ENCODE measurements around the gene ERFL.

Gene ERFL

DNA sequence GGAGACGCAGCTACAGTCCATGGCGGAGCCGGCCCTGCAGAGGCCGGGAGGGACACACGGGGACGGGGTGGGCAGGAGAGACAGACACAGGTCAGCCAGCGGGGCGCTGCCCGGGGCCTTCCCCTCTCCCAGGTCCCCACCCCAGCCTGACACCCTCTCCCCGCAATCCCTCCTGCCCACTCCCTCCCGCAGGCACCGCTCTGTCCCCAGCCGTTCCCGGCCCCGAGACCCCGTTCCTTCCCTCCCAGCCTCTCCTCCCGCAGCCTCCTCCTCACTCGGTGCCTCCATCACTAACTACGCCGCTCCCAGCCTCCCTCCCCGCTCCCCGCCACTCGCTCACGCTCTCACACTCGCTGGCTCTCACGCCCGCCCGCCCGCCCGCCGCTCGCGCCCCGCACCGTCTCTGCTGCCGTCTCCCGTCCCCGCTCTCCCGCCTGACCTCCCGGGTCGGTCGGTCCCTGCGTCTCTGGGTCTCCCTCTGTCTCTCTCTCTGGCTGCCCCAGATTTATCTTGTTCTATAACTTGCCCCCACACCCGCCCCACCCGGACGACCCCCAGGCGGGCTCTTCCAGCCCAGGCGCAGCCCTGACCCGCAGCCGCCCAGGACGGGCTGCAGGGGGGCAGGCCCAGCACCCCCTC, 15.2 kb downstream of the ERFL start:
- no peak for DNase-seq

DNA sequence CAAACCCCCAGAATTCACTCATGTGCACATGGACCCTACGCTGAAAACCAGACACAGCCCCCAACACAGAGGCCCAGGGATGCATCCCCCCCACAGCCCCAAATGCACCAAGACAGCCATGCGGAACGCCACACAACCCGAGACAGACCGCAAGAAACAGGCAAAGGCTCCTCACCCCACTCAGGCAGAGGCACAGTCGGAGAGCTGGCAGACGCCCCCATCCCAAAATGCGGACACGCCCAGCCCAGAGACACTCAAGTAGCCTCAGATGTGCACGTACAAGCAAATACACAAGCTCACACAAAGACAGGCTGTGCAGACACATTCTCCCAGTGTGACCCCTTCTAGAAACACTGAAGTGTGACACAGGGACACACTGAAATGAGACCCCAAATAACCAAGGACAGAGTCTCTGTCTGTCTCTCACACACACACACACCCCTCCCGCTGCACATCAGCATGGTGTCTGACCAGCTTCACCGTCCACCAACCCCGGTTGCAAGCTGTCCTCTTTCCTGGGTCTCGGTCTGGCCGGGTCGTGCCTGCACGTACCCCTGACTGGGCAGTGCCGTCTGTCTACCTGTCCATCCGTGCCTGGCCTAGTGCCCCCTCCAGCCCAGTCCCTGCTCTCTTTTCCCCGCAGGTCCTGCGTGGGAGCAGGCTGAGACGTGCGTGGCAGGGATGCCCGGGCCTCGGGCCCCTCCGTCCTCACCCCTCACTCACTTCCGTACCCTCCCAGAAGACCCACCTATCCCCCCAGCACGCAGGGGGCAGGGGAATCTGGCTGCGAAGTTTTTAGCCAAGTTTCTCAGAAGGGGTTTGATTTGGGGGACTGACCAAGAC, 16.1 kb downstream of the ERFL start:
- DNase-seq: no peak

DNA sequence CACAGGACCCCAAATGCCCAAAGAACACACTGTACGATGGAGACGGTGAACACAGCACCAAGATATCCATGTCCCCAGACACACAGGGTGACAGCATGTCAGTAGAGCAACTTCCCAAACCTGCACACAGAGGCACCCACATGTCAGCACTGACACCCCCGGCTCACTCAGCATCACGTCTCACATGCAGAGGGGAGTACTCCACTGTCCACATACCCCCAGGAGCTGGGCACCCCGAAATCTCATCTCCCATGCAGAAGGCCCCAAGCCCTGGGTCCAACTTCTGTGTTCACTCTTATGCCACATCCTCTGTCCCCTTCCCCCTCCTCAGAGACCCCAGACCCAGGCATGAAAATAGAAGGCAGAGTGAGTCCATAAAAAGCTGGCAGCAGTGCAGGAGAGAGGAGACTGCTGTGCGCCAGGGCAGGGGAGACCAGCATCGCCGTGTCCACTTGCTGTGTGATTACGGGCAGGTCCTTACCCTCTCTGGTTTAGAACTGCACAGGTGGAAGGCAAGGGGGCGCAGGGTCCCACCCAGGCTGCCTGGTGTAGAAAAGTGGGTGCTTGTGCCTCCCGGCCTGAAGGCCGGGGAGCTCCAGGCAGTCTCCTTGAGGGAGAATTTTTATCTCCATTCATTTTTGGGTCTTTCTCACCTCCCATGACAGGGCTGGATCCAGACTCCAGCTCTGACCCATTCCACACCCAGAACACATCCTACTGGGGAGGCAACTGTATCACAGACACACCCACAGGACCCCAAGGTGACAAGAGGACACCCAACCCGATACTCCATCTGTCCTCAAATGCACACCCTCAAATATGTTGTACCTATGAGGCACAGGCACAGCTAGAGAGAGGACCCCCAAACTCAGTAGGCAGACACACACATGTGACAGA, 17.0 kb downstream of the ERFL start:
- DNase-seq: no peak

GRCh38 chr19:41910240-41910991, 17.8 kb downstream of the ERFL start:
- DNase-seq: no peak

DNA sequence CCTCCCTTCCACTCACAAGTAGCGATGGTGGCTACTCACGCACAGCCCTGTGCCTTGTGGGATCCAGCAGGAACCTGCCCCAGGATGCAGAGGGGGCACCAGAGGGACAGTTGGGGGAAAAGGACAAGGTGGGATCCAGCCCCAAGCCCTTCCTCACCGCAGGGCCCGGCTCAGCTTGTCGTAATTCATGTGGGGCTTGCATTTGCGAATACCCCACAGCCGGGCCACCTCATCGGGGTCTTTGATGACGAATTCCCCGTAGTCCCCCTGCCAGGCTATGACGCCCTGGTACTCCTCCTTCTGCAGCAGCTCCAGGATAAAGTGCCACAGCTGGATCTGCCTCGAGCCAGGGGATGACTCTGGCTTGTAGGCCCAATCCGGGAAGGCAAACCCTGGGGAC, 18.5 kb downstream of the ERFL start:
- no peak for DNase-seq

DNA sequence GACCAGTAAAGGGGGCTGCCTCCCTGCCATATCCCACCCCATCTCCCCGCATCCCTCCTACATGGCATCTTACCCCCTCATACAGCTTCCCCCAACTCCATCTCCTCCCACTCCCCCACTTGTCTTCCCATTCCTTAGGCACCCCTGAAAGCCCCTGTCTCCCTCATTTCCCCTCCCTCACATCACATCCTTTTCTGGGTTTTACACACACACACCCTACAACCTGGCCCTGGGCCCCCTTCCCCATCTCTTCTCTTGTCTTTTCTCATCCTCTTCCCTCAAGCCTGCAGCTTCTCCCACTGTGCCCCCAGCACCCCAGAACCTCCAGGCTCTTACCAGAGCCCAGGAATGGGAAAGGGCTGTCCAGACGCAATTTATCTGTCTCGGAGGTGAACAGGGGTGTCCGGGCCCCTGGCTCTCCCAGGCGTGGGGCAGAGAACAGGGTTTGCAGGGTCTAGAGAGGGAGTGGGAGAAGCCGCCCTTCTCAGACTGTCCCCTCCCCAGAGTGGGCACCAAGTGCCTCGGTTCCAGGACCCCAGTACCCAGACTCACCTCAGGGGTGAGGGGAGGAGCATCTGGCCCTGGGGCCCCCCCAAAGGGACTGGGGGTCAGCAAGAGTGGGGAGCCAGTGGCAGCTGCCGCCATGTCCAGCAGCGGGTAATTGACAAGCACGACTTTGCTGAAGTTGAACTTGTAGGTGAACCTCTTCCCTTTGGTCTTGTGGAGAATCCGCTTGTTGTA, 19.4 kb downstream of the ERFL start:
- no peak for DNase-seq

DNA sequence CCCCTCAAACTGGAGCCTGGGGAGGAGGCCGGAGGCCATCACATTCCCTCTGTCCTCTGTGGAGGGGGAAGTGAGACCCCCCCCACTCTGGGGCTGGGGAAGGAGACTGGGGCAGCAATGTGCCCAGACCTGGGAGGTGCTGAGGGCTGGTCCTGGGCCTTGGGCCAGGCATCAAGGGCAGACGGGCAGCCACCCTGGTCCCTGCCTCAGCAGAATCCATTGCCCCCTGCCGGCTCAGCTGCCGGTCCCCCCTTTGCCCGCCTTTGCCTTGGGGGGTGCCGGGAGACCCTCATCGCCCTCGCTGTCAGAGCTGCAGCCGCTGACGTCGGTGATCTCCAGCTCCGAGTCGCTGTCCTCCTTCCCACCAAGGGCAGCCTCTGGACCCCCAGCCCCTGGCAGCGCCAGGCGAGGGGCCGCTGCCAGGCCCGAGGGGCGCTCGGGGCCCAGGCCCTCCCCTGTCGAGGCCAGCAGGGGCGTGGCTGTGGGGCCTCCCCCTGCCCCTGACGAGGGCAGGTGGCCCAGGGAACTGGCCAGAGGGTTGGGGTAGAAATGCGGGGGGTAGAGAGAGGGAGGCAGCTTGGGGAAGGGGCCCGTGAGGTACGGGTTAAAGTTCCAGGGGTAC, 20.1 kb downstream of the ERFL start:
- DNase-seq: no peak

GRCh38 chr19:41906916-41907680, 21.2 kb downstream of the ERFL start:
- DNase-seq: no peak

DNA sequence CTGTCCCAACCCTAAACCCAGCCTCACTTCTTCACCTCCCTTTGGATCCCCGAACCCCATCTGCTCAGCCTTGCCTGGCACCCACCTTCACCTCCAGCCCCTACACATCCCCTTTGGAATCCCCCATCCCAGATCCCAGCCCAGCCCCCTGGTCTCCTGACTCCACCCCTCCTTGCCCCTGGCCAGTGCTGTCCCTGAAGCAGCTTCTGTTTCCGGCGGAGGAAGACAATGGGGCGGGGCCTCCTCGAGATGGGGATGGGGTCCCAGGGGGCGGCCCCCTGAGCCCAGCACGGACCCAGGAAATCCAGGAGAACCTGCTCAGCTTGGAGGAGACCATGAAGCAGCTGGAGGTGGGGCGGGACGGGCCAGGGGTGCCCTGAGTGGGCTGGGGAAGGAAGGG, 22.0 kb downstream of the ERFL start:
- DNase-seq: no peak

DNA sequence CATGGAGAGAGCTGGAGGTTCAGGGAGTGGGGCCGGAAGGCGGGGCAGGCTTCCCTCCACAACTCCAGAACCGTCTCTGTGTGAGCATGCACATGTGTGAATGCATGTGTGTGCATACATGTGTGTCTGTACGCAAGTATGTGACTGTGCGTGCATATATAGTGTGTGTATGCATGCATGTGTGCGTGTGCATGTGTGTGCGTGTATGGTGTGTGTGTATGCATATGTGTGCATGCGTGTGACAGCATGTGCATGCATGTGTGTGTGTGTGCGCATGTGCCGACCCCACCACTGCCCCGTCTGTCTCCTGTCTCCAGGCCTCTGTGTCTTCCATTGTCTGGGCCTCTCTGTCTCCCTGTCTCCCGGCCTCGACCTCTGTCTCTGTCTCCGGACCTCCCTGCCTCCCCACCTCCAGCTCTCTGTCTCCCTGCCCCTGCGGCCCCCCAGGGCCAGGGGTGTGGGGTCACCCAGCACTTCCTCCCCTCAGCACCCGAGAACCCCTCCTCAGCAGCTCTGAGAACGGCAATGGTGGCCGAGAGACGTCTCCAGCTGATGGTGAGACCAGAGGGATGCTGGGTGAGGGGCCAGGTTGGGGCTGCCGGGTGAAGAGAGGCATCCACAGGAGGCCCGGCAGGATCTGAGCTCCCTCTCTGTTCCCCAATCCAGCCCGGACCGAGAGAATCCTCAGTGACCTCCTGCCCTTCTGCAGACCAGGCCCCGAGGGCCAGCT, 22.8 kb downstream of the ERFL start:
- DNase-seq: no peak

DNA sequence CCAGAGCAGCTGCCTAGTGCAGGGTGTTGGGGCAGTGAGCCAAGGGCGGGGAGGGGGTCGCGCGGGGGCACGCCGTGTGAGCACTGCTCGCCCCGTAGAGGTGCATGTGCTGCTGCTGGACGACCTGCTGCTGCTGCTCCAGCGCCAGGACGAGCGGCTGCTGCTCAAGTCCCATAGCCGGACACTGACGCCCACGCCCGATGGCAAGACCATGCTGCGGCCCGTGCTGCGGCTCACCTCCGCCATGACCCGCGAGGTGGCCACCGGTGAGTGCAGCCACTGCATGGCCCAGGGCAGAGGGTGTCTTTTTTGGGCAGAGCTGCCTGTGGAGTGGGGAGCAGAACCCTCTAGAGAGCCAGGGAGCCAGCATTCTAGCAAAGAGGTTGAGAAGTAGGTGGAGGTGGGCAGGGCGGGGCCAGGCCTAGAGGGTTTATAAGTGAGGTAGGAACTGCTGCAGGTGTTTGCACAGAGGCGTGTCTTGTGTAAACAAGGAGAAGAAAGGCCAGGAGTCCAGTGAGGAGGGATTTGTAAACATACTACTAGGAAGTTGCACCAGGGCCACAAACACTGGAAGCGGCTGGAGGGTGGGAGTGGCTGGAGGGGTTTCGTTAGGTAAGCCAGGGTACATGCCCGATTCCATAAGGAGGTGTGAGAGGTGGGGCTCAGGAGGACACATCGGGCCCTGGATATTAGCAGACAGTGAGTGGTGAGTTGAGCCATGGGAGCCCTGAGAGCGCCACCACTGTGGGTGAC, 24.0 kb downstream of the ERFL start:
- no peak for DNase-seq

GRCh38 chr19:41903193-41903953, 24.9 kb downstream of the ERFL start:
- no peak for DNase-seq

DNA sequence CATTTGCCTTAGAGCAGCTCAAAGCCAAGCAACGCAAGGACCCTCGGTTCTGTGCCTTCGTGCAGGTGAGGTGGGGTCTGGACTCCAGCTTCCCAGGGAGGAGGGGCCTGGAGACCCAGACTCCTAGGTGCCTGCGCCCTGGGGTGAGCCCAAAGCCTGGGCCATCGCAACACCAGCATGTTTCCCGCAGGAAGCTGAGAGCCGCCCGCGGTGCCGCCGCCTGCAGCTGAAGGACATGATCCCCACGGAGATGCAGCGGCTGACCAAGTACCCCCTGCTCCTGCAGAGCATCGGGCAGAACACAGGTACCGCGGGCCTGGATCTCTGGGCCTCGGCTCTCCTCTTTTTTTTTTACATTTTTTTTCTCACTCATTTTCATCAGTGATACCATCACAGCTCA, 25.7 kb downstream of the ERFL start:
- DNase-seq: no peak

DNA sequence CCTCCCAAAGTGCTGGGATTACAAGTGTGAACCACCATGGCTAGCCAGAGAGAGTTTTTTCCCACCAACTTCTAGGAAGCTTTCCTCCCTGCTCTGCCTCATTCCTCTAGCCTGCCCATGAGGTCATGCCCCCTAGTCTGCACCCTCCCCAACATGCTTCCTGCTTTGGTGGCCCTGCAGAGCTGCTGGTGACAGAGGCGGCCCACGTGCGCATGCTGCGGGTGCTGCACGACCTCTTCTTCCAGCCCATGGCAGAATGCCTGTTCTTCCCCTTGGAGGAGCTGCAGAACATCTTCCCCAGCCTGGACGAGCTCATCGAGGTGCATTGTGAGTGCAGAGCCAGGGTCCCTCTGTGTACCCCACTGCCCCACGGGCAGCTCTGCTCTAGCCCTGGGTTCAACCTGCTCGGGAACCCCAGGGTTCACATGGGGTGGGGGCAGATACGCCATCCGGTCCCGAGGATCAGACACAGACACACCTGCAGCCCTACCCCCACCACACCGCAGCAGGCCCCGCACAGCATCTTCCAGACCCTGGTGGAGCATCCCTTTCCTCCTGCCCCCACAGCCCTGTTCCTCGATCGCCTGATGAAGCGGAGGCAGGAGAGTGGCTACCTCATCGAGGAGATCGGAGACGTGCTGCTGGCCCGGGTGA, 26.4 kb downstream of the ERFL start:
- no peak for DNase-seq

DNA sequence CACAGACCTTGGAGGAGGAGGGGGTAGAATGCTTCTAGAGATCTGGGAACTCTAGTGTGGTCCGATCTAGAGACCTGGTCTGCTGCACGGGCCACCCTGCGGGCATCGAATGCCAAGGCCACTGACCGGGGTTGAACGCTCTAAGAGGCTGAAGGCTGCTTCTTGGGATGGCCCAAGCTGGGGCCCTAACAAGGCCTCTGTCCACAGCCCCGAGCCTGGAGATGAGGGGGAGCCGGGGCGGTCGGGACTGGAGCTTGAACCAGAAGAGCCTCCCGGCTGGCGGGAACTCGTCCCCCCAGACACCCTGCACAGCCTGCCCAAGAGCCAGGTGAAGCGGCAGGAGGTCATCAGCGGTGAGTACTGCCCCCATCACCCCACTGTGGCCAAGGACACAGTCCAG, 30.0 kb downstream of the ERFL start:
- no peak for DNase-seq

DNA sequence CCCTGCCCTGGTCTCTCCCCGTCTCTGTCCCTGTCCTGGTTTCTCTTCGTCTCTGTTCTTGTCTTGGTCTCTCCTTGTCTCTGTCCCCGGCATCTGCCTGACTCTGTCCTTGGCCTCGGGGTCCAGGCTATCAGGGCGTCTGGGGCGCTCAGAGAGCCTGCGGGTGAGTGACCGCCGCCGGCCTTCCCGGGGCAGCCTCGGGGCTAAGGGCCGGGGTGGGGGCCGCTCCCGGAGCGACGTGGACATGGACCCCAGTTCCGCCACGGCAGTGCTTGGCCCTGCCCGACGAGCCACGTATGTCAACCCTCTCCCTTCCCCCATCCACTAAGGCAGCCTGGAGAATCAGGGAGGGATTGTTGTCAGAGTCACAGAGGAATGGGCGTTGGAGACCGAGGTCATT, 30.4 kb downstream of the ERFL start:
- DNase-seq: no peak

DNA sequence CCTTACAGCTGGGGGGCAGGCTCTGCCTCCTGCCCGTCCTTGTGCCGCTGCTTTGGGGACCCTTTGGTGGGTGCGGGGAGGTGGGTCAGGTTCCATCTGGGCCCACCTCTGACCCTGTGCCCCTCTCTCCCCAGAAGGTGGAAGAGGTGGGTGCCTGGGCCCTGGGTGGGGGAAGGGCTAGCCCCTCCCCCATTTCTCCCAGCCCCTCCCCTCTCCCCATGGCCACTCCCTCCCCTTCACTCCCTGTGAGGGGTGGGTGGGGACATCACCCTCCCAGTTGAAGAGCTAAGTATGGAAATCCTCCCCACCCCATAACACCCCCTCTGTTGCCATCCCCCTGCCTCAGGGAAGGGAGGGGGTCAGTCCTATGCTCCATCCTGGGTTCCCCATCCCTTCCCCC, 31.1 kb downstream of the ERFL start:
- no peak for DNase-seq

DNA sequence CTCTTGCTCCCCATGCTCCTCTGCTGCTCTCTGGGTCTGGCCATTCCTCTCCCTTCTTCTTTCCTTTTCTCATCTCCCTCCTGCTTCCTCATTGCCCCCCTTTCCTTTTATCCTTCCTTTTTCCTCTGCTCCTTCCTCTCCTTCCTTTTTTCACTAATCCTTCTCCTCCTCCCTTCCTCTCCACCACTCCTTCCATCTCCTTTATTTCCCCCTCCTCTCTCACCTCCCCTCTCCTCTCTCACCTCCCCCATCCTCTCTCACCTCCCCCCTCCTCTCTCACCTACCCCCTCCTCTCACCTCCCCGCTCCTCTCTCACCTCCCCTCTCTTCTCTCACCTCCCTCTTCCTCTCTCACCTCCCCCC, 31.7 kb downstream of the ERFL start:
- no peak for DNase-seq

All from stimulated activated CD4-positive, alpha-beta T cell treated with anti-CD3 and anti-CD28 coated beads, Interleukin-4, amount 100 ng/mL, for 1 hour (primary cell).